H1 (cell line): ENCODE results near the gene CEBPZ. TPM values are rescaled to one million over a fixed set of nuclear protein-coding genes. Genes with fewer than 3 reads are reported as not detected.
"Not testable (repeated sequence)": the region's sequence is repeated elsewhere in the genome, so short reads cannot be mapped to it uniquely, and the experiment has no call there.

Experiments used
- CTCF ChIA-PET: fragments of 300-600 bp; sonication (Branson Sonifier 250); formaldehyde crosslinking; loops from one replicate; lab custom pipeline; 2021; ENCODE audit not compliant: partially characterized antibody; lab: Charles Lee
- POLR2A ChIA-PET: fragments of 300-600 bp; sonication (Branson Sonifier 250); formaldehyde crosslinking; loops from one replicate; lab custom pipeline; 2021; ENCODE audit warnings: inconsistent platforms; ENCODE audit not compliant: partially characterized antibody; lab: Charles Lee
- DNase-seq, 2 experiments: peaks; one replicate each; pipeline versions ENCODE4 v3.0.0 to v3.0.0-alpha.2; 2010 to 2022; ENCODE audit warnings: low spot score in 2 of 2, low read depth in 1 of 2, mixed read lengths in 1 of 2
- FAIRE-seq: peaks from 2 replicates; lab custom pipeline; 2011; peaks lifted over from hg19 to GRCh38; lab: Jason Lieb, UNC
- H2AFZ ChIP-seq: 2 replicates; pipeline ENCODE4 v1.8.1; 2012; ENCODE audit warnings: low read length, inconsistent platforms
- H2AK5ac ChIP-seq: 2 replicates; pipeline ENCODE4 v1.6.1; 2013; ENCODE audit warnings: low read depth, low read length
- H2BK120ac ChIP-seq: replicated peaks from 2 replicates; pipeline ENCODE3; 2013; ENCODE audit warnings: low read depth, low read length, inconsistent platforms
- H2BK12ac ChIP-seq: 2 replicates; pipeline ENCODE4 v1.6.1; 2013; ENCODE audit warnings: low read depth, low read length
- H2BK15ac ChIP-seq: 2 replicates; pipeline ENCODE4 v1.6.1; 2013; ENCODE audit warnings: low read length
- H2BK20ac ChIP-seq: 2 replicates; pipeline ENCODE4 v1.6.1; 2013; ENCODE audit warnings: low read length
- H2BK5ac ChIP-seq: 2 replicates; pipeline ENCODE4 v1.6.1; 2013; ENCODE audit warnings: low read depth, low read length
- H3K14ac ChIP-seq: 2 replicates; pipeline ENCODE4 v1.6.1; 2013; ENCODE audit warnings: inconsistent platforms; ENCODE audit not compliant: insufficient read length
- H3K18ac ChIP-seq: 2 replicates; pipeline ENCODE4 v1.6.1; 2013; ENCODE audit warnings: low read length; ENCODE audit errors: extremely low read depth
- H3K23ac ChIP-seq: 2 replicates; pipeline ENCODE4 v1.6.1; 2013; ENCODE audit warnings: inconsistent platforms; ENCODE audit not compliant: insufficient read length
- H3K23me2 ChIP-seq: 2 replicates; pipeline ENCODE4 v1.6.1; 2013; ENCODE audit warnings: low read depth, low read length
- H3K27ac ChIP-seq: 2 replicates; pipeline ENCODE4 v1.6.1; 2011; ENCODE audit warnings: low read depth, low read length, inconsistent platforms
- H3K27me3 ChIP-seq, 4 experiments: replicated peaks in 1 of 4; 1 replicate in 1 of 4; 2 replicates in 3 of 4; pipeline versions ENCODE4 v1.6.1 to v1.8.1; 2011 to 2013; ENCODE audit warnings: low read length in 3 of 4, mild to moderate bottlenecking in 3 of 4, inconsistent platforms in 2 of 4, mixed read lengths in 2 of 4, moderate library complexity in 1 of 4; ENCODE audit not compliant: control insufficient read depth in 3 of 4, insufficient read depth in 3 of 4; ENCODE audit errors: extremely low read depth in 1 of 4
- H3K36me3 ChIP-seq, 4 experiments: 2 replicates each; pipeline versions ENCODE4 v1.6.1 to v1.8.1; 2011 to 2013; ENCODE audit warnings: mild to moderate bottlenecking in 4 of 4, low read length in 3 of 4, moderate library complexity in 2 of 4, control low read depth in 1 of 4, inconsistent platforms in 1 of 4; ENCODE audit not compliant: insufficient read depth in 4 of 4, control insufficient read depth in 2 of 4
- H3K4ac ChIP-seq: replicated peaks from 2 replicates; pipeline ENCODE3; 2013; ENCODE audit warnings: low read length, low read depth, mixed read lengths, inconsistent platforms; ENCODE audit not compliant: insufficient read length
- H3K4me1 ChIP-seq, 4 experiments: replicated peaks in 1 of 4; 1 replicate in 1 of 4; 2 replicates in 3 of 4; pipeline versions ENCODE4 v1.6.1 to v1.8.1; 2011 to 2013; ENCODE audit warnings: low read length in 3 of 4, inconsistent platforms in 2 of 4, mixed read lengths in 1 of 4; ENCODE audit not compliant: insufficient read depth in 4 of 4, control insufficient read depth in 3 of 4
- H3K4me2 ChIP-seq, 2 experiments: 2 replicates each; pipeline versions ENCODE4 v1.6.1 to v1.8.1; 2011 to 2013; ENCODE audit warnings: low read depth in 2 of 2, low read length in 2 of 2, control low read depth in 1 of 2, inconsistent platforms in 1 of 2, mild to moderate bottlenecking in 1 of 2; ENCODE audit not compliant: insufficient read depth in 1 of 2
- H3K4me3 ChIP-seq, 4 experiments: fragments of 200-600, 300-600 bp in 1 of 4; sonication (generic), shearing (Covaris generic), sonication (Bioruptor Twin) in 1 of 4; 2 replicates each; pipeline versions ENCODE4 v1.5.1 to v1.8.1; 2011 to 2016; ENCODE audit warnings: low read length in 4 of 4, low read depth in 3 of 4, control low read depth in 2 of 4, inconsistent platforms in 2 of 4, mild to moderate bottlenecking in 2 of 4, mixed read lengths in 1 of 4, moderate library complexity in 1 of 4; ENCODE audit not compliant: insufficient read depth in 2 of 4; ENCODE audit errors: extremely low read depth in 1 of 4
- H3K56ac ChIP-seq: replicated peaks from 2 replicates; pipeline ENCODE3; 2013; ENCODE audit warnings: low read depth, mild to moderate bottlenecking, mixed read lengths, low read length, inconsistent platforms; ENCODE audit not compliant: insufficient read length
- H3K79me1 ChIP-seq: 2 replicates; pipeline ENCODE4 v1.6.1; 2013; ENCODE audit warnings: low read depth, low read length, control low read depth
- H3K79me2 ChIP-seq, 2 experiments: 2 replicates each; pipeline versions ENCODE4 v1.6.1 to v1.8.1; 2012 to 2013; ENCODE audit warnings: low read length in 2 of 2, mild to moderate bottlenecking in 2 of 2, inconsistent platforms in 1 of 2; ENCODE audit not compliant: insufficient read depth in 2 of 2, control insufficient read depth in 1 of 2
- H3K9ac ChIP-seq, 4 experiments: replicated peaks in 1 of 4; 1 replicate in 1 of 4; 2 replicates in 3 of 4; pipeline versions ENCODE4 v1.6.1 to v1.8.1; 2011 to 2013; ENCODE audit warnings: low read depth in 3 of 4, low read length in 3 of 4, control low read depth in 2 of 4, mild to moderate bottlenecking in 2 of 4, moderate library complexity in 2 of 4, inconsistent platforms in 1 of 4; ENCODE audit errors: extremely low read depth in 1 of 4
- H3K9me3 ChIP-seq, 2 experiments: 2 replicates each; pipeline versions ENCODE4 v1.6.1 to v1.8.1; 2012 to 2013; ENCODE audit warnings: mild to moderate bottlenecking in 2 of 2, moderate library complexity in 2 of 2, control low read depth in 1 of 2, inconsistent platforms in 1 of 2, low read depth in 1 of 2, low read length in 1 of 2, mixed read lengths in 1 of 2; ENCODE audit not compliant: insufficient read depth in 2 of 2
- H4K20me1 ChIP-seq, 2 experiments: replicated peaks in 1 of 2; 2 replicates each; pipeline versions ENCODE3 to v1.8.1; 2011 to 2013; ENCODE audit warnings: inconsistent platforms in 2 of 2, low read length in 2 of 2, mild to moderate bottlenecking in 1 of 2; ENCODE audit not compliant: insufficient read depth in 2 of 2, control insufficient read depth in 1 of 2
- H4K5ac ChIP-seq: 2 replicates; pipeline ENCODE4 v1.6.1; 2013; ENCODE audit warnings: low read length, low read depth, mixed read lengths, inconsistent platforms; ENCODE audit not compliant: insufficient read length
- H4K8ac ChIP-seq: 2 replicates; pipeline ENCODE4 v1.8.0; 2013; ENCODE audit warnings: mild to moderate bottlenecking, moderate library complexity, low read length, inconsistent platforms; ENCODE audit not compliant: insufficient read depth; ENCODE audit errors: extremely low read depth
- H4K91ac ChIP-seq: replicated peaks from 2 replicates; pipeline ENCODE3; 2013; ENCODE audit warnings: low read length, mixed read lengths, inconsistent platforms; ENCODE audit not compliant: insufficient read length
- WGBS, 2 experiments: shearing (Covaris generic) in 1 of 2; methylation state at CpG; one replicate each; pipeline versions ENCODE4 v1.1.6 to v1.1.7; 2013 to 2015; ENCODE audit warnings: low lambda C conversion rate in 2 of 2, mixed read lengths in 2 of 2, inconsistent platforms in 1 of 2, low coverage in 1 of 2, missing lambda C conversion rate in 1 of 2; ENCODE audit not compliant: insufficient replicate concordance in 2 of 2, insufficient coverage in 1 of 2, insufficient read length in 1 of 2; ENCODE audit errors: extremely low coverage in 1 of 2, missing lambda C conversion rate in 1 of 2; 5-methylcytosine and 5-hydroxymethylcytosine counted together
- polyA plus RNA-seq, 7 experiments: library from polyadenylated mRNA; depleted of rRNA in 3 of 7; stranded (reverse) in 5 of 7; unstranded in 2 of 7; fragments of >200 nt in 5 of 7; fragments of 200-250 nt in 2 of 7; gene quantifications; 1 replicate in 5 of 7; 2 replicates in 1 of 7; 4 replicates in 1 of 7; pipeline versions ENCODE4 v1.2.1 to v1.2.3, GENCODE V29; 2011 to 2013; ENCODE audit warnings: missing spikeins in 2 of 7, mixed read lengths in 2 of 7
- total RNA-seq: library from RNA; stranded (reverse); fragmentation: NEBNext Ultra II Directional; extraction: Animal tissue kit (Norgen Biotek cat#: 25700); gene quantifications from 2 replicates; pipeline ENCODE4 v1.2.1, GENCODE V29; 2021

Gene CEBPZ
- total and polyA plus RNA-seq, 2 of the 8 experiments (the other 6 are each of a cell fraction or from before 2014, with no cell fraction given): 19.1 to 201 TPM

GRCh38 chr2:37225129-37225528, 6.3 kb downstream of the CEBPZ start:
- FAIRE-seq, H2AK5ac ChIP-seq, H2BK5ac ChIP-seq, H2AFZ ChIP-seq, H3K23me2 ChIP-seq, H3K14ac ChIP-seq, H3K79me1 ChIP-seq, H3K23ac ChIP-seq, CTCF ChIA-PET, H3K56ac ChIP-seq, DNase-seq, H4K91ac ChIP-seq, H2BK20ac ChIP-seq, H3K9me3 ChIP-seq, H2BK15ac ChIP-seq, H2BK120ac ChIP-seq, POLR2A ChIA-PET, H3K27me3 ChIP-seq, H4K20me1 ChIP-seq, H4K8ac ChIP-seq: not testable (repeated sequence)
- Histone ChIP-seq H3K79me2 (peaks cover 32 to 89% of the 10 kb centered on the region in 2 experiments), H3K4ac (peak overlapping the region; percentile 87), H4K5ac (peak overlapping the region; percentile 78), H3K27ac (peak overlapping the region; percentile 78), H3K9ac (peak overlapping the region in 1 of 4 experiments; percentile 12; a peak in 1 of 7 replicates), H3K36me3 (peaks cover 21 to 81% (median 55%) of the 10 kb centered on the region in 4 experiments), H3K4me3 (peak overlapping the region in 2 of 4 experiments; percentile 31 to 44; a peak in 3 of 8 replicates), H3K4me2 (peak overlapping the region; percentile 50 to 59), H3K18ac (peak overlapping the region; percentile 97; the same call in 1 of the 2 replicates), H3K4me1 (peaks cover 4 to 15% (median 9%) of the 10 kb centered on the region in 4 experiments), H2BK12ac (peak overlapping the region; percentile 46; the same call in 1 of the 2 replicates)
- WGBS, 2 experiments: no CpG with 5 or more reads among the region's 2 CpGs
